ENCODE results near the gene ADAM29.

ADAM29 gene

DNA sequence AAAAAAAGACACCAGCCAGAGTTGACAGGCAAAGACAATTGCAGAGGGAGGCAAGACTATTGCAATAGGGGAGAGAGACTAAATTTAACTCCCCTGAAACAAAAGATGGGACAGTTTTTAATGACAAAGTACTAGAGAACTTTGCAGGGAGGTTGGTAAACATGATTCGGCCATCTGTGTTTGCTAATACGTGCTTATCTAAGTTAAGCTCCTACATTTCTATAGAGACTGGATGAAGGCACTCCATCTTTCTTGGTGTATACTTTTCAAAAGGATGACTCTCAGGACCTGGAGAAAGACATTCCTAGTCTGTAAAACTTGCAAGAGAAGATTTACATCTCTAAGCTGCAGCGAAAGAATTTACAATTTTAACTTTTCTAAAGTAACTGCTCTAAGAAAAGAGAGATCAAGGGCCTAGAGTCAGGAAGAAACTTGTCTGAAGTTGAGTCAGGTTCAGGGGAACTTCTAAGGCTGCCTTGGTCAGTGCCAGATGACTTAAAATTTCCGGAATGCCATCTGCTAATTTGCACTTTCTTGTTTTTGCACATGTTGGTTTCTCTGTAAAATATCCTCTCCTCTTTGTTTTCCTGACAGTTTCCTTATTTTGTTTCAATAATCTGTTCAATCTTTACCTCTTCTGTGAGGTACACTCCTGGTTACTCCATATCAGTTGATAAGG, 10.6 kb downstream of the ADAM29 start:
- H3K27ac ChIP-seq, result no peak overlapping the region
- DNase-seq (ENCODE audit: low spot score), result no peak
- no peak overlapping the region for H3K4me3 ChIP-seq
- TF ChIP-seq, protein P1, sequence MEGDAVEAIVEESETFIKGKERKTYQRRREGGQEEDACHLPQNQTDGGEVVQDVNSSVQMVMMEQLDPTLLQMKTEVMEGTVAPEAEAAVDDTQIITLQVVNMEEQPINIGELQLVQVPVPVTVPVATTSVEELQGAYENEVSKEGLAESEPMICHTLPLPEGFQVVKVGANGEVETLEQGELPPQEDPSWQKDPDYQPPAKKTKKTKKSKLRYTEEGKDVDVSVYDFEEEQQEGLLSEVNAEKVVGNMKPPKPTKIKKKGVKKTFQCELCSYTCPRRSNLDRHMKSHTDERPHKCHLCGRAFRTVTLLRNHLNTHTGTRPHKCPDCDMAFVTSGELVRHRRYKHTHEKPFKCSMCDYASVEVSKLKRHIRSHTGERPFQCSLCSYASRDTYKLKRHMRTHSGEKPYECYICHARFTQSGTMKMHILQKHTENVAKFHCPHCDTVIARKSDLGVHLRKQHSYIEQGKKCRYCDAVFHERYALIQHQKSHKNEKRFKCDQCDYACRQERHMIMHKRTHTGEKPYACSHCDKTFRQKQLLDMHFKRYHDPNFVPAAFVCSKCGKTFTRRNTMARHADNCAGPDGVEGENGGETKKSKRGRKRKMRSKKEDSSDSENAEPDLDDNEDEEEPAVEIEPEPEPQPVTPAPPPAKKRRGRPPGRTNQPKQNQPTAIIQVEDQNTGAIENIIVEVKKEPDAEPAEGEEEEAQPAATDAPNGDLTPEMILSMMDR (IDR thresholded peaks at IDR 0.05), result no peak

DNA sequence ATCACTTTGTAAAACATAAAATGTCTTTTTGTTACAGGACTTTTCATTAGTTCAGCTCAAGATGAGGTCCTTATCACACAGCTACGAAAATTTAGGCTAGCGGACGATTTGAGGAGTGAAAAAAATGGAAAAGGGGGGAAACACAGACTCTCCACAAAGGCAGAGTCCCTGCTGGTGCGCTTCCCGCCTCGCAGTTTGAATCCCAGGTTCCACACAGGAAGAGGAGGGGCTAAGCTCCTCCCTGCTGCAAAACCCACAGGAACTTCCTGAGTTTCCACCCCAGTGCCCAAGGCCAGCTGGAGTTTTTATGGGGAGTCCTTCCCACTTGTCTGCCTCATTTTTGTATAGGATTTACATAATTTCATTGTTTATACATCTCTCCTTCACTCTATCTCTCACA, 11.2 kb downstream of the ADAM29 start:
- TF ChIP-seq, protein P1 (IDR thresholded peaks at IDR 0.05), result no peak
- DNase-seq (ENCODE audit: low spot score), result no peak
- Histone ChIP-seq H3K4me3 (no peak overlapping the region), H3K27ac (no peak overlapping the region)

DNA sequence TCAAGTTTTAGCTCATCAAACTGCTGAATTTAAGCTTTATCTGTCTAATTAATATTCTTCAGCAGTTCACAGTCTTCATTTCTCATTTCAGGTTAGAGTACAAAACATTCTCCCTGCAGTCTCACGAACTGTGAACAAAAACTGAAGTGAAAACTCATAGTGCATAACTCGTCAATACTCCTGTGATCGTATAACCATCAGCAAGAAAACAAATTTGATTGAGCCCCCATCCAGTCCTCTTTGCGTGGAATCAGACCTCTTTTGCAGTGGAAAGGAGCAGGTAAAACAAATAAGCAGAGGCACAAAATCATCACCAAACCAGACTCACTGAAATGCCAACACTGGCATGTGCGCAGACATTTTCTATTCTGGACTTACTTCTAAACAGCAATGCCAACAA, 12.7 kb downstream of the ADAM29 start:
- no peak for DNase-seq (ENCODE audit: low spot score)
- H3K27ac ChIP-seq, result no peak overlapping the region
- TF ChIP-seq, protein P1 (IDR thresholded peaks at IDR 0.05), result no peak
- H3K4me3 ChIP-seq, result no peak overlapping the region

DNA sequence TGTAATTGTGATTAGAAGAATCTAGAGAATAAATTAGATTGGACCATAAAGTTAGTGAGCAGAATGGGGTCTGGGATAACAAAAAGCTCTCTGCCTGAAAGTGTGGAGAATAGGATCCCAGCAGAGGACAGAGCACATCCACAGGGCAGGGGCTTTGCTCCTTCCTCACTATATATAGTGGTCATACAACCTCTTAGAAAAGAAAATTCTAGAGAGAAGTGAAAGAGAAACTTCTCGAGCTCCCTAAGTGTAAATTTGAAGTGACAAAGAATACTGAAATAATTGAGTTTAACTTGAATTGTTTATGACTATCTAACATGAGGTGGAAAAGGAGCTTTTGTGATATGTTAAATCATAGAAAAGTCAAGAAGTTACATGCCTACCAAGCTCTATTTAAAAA, 14.9 kb downstream of the ADAM29 start:
- H3K27ac ChIP-seq, result no peak overlapping the region
- TF ChIP-seq, protein P1 (IDR thresholded peaks at IDR 0.05), result no peak
- no peak for DNase-seq (ENCODE audit: low spot score)
- H3K4me3 ChIP-seq, result no peak overlapping the region

DNA sequence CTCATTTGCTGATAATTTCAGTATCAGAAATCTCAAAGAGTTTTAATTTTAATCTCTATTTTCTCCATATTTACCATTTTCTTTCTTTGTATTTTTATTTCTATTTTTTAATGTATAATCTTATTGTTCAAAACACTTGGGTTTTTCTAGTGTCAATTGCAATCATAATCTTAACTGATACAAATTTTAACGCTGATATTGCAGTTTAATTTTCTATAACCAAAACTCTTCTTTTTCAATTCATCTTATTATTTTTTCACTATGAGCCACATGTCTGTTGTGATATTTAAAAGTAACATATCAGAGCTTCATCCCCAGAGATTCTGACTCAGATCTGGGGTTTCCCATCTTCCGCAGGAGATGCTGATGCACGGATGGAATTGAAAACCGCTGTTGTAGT, 16.2 kb downstream of the ADAM29 start:
- Histone ChIP-seq H3K4me3 (no peak overlapping the region), H3K27ac (no peak overlapping the region)
- no peak for DNase-seq (ENCODE audit: low spot score)
- TF ChIP-seq, protein P1 (IDR thresholded peaks at IDR 0.05), result no peak

DNA sequence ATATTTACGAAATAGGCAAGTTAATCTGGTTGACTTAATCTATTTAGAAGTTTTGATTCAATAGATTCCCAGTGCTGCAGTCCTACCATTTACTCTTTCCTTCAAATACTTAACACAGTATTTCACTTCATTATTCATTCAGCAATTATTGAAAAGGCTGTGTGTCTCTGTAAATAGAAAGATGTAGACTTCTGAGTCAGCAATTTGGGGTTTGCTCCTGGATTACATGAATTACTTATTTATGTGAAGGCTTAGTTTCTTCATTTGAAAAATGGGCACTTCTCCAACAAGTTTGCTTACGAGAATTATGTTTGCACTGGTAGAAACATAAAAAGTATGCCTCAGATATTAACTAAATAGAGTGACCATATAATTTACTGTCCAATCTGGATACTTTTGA, 17.4 kb downstream of the ADAM29 start:
- no peak for DNase-seq (ENCODE audit: low spot score)
- TF ChIP-seq, protein P1 (IDR thresholded peaks at IDR 0.05), result no peak
- H3K27ac ChIP-seq, result no peak overlapping the region
- H3K4me3 ChIP-seq, result no peak overlapping the region

DNA sequence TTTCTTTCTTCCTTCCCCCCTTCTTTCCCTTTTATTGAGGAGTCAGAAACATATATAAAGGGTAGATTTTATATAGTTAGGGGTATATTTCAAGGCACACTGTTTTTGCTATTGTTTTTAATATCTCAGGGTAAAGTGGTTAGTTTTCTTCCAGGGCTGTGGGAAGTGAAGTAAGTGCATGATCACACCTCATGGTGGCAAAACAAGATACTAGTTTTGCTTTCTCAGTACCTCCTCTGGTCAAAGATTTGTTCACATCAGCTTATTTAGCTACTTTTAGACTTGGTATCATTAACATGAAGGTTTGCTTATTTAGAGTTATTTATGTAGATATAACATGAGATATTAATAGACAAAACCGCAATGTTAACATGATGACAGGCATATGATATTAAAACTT, 21.8 kb downstream of the ADAM29 start:
- TF ChIP-seq, protein P1 (IDR thresholded peaks at IDR 0.05), result no peak
- no peak for DNase-seq (ENCODE audit: low spot score)
- no peak overlapping the region for H3K27ac ChIP-seq
- no peak overlapping the region for H3K4me3 ChIP-seq
